Activated B cell treated with CpG ODN at 0.5 μM for 24 hours (primary cell): ENCODE data around the gene CUX1. TPM values are rescaled to one million over a fixed set of nuclear protein-coding genes. Genes with fewer than 3 reads are reported as not detected.

Experiments used
- ATAC-seq: fragments of 200-7000 bp; cut with Tn5 transposase; one replicate; pipeline ENCODE4 v1.10.0; 2021; ENCODE audit warnings: low read depth, mild to moderate bottlenecking, moderate library complexity
- CTCF ChIA-PET: fragments of 350-600 bp; sonication (Branson Sonifier 250); formaldehyde crosslinking; loops from one replicate; lab custom pipeline; 2021; ENCODE audit warnings: antibody characterized with exemption; lab: Charles Lee
- POLR2A ChIA-PET: fragments of 350-600 bp; sonication (Branson Sonifier 250); formaldehyde crosslinking; loops from one replicate; lab custom pipeline; 2021; ENCODE audit warnings: antibody characterized with exemption; lab: Charles Lee
- DNase-seq: peaks from one replicate; pipeline ENCODE4 v3.0.0; 2022
- H3K27ac Mint-ChIP-seq: one replicate; pipeline ENCODE4 v1.8.0; 2020; ENCODE audit warnings: mixed read lengths
- H3K27me3 Mint-ChIP-seq: one replicate; pipeline ENCODE4 v1.8.0; 2021; ENCODE audit warnings: mixed read lengths
- H3K36me3 Mint-ChIP-seq: one replicate; pipeline ENCODE4 v1.8.0; 2021; ENCODE audit warnings: low read depth, mixed read lengths
- H3K4me1 Mint-ChIP-seq: one replicate; pipeline ENCODE4 v1.8.0; 2021; ENCODE audit warnings: mixed read lengths
- H3K4me3 Mint-ChIP-seq: one replicate; pipeline ENCODE4 v1.8.0; 2020; ENCODE audit warnings: mild to moderate bottlenecking, mixed read lengths
- H3K9me3 Mint-ChIP-seq: one replicate; pipeline ENCODE4 v1.8.0; 2020; ENCODE audit warnings: mixed read lengths
- intact Hi-C: fragments of 100-400 bp; cut with micrococcal nuclease; formaldehyde crosslinking; loops from one replicate; pipeline ENCODE4 v1.15.1; 2024
- total RNA-seq: library from RNA; stranded (reverse); gene quantifications from 2 replicates; pipeline ENCODE4 v1.2.3, GENCODE V29; 2022
- TF ChIP-seq, protein P1 (sequence below): fragments of 200-600 bp; IDR thresholded peaks from one replicate; pipeline ENCODE4 v1.8.0; 2022; ENCODE audit warnings: antibody characterized with exemption, mild to moderate bottlenecking

Gene CUX1
- total RNA-seq, 1 donor from 2014 or later: 61.7 TPM

DNA sequence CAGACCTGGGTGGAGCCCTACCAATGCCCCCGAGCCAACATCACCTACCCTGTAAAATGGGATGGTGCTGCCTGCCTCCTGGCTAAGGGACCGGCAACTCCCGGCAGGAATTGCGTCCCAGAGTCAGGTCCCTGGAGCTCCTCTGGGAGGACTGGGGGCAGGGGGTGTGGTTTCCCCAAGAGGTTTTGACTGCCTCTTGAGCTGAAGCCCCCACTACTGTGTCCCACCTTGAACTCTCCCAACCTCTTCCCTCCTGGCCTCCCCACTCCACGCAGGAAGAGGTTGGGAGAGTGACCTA, 470.5 kb downstream of the CUX1 start:
- Mint-ChIP-seq H3K36me3 (no peaks in the 10 kb centered on the region), H3K27me3 (no peaks in the 10 kb centered on the region), H3K4me1 (peaks cover 75% of the 10 kb centered on the region), H3K9me3 (no peaks in the 10 kb centered on the region), H3K27ac (peak overlapping the region; percentile 84), H3K4me3 (peak overlapping the region; percentile 83)
- CTCF ChIA-PET: interaction anchor here (0.6 to 2.1 kb wide), 7 partner anchors 8 to 119 kb away, joined by 3 to 10 read pairs (median 4); no protein-coding TSS in a partner anchor
- TF ChIP-seq, protein P1, sequence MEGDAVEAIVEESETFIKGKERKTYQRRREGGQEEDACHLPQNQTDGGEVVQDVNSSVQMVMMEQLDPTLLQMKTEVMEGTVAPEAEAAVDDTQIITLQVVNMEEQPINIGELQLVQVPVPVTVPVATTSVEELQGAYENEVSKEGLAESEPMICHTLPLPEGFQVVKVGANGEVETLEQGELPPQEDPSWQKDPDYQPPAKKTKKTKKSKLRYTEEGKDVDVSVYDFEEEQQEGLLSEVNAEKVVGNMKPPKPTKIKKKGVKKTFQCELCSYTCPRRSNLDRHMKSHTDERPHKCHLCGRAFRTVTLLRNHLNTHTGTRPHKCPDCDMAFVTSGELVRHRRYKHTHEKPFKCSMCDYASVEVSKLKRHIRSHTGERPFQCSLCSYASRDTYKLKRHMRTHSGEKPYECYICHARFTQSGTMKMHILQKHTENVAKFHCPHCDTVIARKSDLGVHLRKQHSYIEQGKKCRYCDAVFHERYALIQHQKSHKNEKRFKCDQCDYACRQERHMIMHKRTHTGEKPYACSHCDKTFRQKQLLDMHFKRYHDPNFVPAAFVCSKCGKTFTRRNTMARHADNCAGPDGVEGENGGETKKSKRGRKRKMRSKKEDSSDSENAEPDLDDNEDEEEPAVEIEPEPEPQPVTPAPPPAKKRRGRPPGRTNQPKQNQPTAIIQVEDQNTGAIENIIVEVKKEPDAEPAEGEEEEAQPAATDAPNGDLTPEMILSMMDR: no peak
- intact Hi-C loops: loop anchor here (1.0 to 5.0 kb wide), 3 partner anchors 19 to 179 kb away; no protein-coding TSS in a partner anchor
- ATAC-seq (no peak), DNase-seq (no peak)
- POLR2A ChIA-PET: interaction anchor here (1.1 to 6.0 kb wide), 9 partner anchors 11 to 1398 kb away, joined by 3 to 180 read pairs (median 12); partner anchors contain the start of genes PRKRIP1 and UFSP1

DNA sequence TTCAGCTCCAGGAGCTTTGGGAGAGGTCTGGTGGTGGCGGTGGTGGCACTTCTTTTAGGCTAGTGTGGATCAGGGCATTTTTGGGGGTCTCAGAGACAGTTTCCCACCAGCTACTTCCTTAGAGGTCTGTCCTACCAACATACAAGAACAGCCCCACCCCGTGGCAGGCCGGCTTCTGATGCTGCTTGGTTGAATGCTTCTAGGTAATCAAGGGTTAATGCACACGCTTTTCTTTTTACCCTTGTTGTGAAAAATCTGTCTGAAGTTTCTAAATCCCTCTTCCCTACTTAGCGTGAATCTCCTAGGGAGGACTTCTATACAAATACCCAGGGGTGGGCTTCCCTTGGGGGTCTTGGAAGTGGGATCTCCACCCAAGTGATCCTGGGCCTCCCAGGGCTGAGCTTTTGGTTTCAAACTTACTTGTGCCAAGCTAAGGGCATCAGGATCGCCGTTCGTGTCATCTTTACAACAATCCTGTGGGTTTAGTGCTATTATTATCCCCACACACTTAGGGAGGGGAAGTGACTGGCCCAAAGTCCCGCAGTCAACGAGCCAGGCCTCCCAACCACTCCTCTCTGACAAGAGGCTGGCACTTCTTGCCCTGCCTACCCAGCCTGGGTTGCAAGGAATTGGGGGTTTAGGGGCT, 471.0 kb downstream of the CUX1 start:
- no peak for ATAC-seq
- Mint-ChIP-seq H3K27me3 (no peaks in the 10 kb centered on the region), H3K4me3 (peak overlapping the region; percentile 83), H3K9me3 (no peaks in the 10 kb centered on the region), H3K4me1 (peaks cover 77% of the 10 kb centered on the region), H3K36me3 (no peaks in the 10 kb centered on the region), H3K27ac (peak overlapping the region; percentile 84)
- intact Hi-C loops: loop anchor here (5.0 kb wide), 1 partner anchor 179 kb away; no protein-coding TSS in a partner anchor
- DNase-seq: no peak
- ChIA-PET CTCF (interaction anchor here (0.6 to 2.1 kb wide), 7 partner anchors 8 to 118 kb away, joined by 3 to 10 read pairs (median 4); no protein-coding TSS in a partner anchor), POLR2A (interaction anchor here (1.4 to 6.0 kb wide), 8 partner anchors 10 to 137 kb away, joined by 4 to 180 read pairs (median 15); partner anchors contain the start of gene PRKRIP1)
- TF ChIP-seq, protein P1: no peak

GRCh38 chr7:102289057-102289456, 471.6 kb downstream of the CUX1 start:
- Mint-ChIP-seq H3K4me3 (peak overlapping the region; percentile 83), H3K36me3 (no peaks in the 10 kb centered on the region), H3K4me1 (peaks cover 77% of the 10 kb centered on the region), H3K27ac (peak overlapping the region; percentile 84), H3K9me3 (no peaks in the 10 kb centered on the region), H3K27me3 (no peaks in the 10 kb centered on the region)
- ATAC-seq: no peak
- ChIA-PET CTCF (interaction anchor here (1.0 kb wide), 1 partner anchor 10 kb away, joined by 3 read pairs; no protein-coding TSS in a partner anchor), POLR2A (interaction anchor here (0.5 to 6.0 kb wide), 8 partner anchors 15 to 108 kb away, joined by 4 to 180 read pairs (median 7); partner anchors contain the start of gene PRKRIP1)
- intact Hi-C loops: loop anchor here (5.0 kb wide), 1 partner anchor 178 kb away; no protein-coding TSS in a partner anchor
- TF ChIP-seq, protein P1: no peak
- no peak for DNase-seq

DNA sequence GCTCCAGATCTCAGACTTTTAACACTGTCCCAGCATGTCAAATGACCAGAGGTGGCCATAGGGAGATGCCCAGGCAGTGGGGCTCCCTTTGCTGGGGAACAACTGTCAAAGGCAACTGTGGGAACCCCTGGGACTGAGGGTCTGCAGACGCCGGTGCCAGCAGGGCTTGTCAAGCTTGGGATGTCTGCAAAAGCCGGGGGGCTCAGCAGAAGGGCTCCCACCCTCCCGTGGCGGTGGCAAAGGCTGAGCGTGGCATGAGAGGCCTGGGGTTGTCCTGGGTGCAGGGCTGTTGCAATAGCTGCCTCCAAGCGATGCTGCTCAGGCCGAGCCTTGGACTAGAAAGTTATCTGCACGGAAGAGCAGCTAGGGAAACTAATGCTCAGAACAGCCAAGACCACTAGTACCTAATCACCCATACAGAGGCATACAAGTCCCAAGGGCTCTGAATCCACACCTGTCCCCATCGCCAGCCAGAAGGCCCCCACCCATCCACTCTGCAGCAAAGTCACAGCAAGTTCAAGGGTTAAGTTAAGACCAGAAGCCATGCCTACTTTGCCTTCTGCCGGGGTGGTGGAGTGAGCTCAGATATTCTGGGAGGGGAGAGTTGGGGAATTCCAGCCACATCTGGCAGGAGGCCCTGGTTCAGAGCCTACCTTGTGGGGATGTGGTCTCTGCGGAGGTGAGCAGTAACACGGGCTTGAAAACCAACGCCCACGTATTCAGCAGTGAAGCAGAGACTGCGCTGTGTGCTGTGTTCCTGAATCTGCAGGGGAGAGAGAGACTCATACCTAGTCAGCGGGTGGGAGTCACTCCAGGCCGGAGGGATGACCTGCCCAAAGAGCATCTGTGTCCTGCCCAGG, 473.9 kb downstream of the CUX1 start:
- peak; percentile 43 for ATAC-seq
- peak; percentile 39 for DNase-seq
- CTCF ChIA-PET: interaction anchor here (0.7 kb wide), 1 partner anchor 16 kb away, joined by 3 read pairs; no protein-coding TSS in a partner anchor

More for the DNA sequence above, 473.9 kb downstream of the CUX1 start:
- intact Hi-C loops: loop anchor here (1.0 kb wide), 1 partner anchor 16 kb away; no protein-coding TSS in a partner anchor
- Mint-ChIP-seq H3K4me1 (peaks cover 82% of the 10 kb centered on the region), H3K36me3 (peaks cover 5% of the 10 kb centered on the region), H3K4me3 (peak overlapping the region; percentile 74), H3K27me3 (no peaks in the 10 kb centered on the region), H3K9me3 (no peaks in the 10 kb centered on the region), H3K27ac (peak overlapping the region; percentile 74)
- TF ChIP-seq, protein P1: no peak
- POLR2A ChIA-PET: interaction anchor here (0.9 to 6.0 kb wide), 5 partner anchors 13 to 1862 kb away, joined by 3 to 180 read pairs (median 4); partner anchors contain the start of genes MEPCE, PRKRIP1 and ZCWPW1
